ENCODE measurements around the gene EGLN3.

The EGLN3 gene

GRCh38 chr14:33922125-33922524, 28.7 kb downstream of the EGLN3 start:
- Histone ChIP-seq H3K4me3 (ENCODE audit: low read length) (no peak overlapping the region), H3K27me3 (ENCODE audit: insufficient read depth, low read length, poor library complexity) (no peaks in the 10 kb centered on the region), H2BK120ac (ENCODE audit: low read depth, low read length) (no peak overlapping the region), H3K79me1 (ENCODE audit: low read length) (no peaks in the 10 kb centered on the region), H2BK5ac (ENCODE audit: low read length) (no peak overlapping the region), H3K56ac (ENCODE audit: low read length) (no peak overlapping the region), H3K4me1 (ENCODE audit: control insufficient read depth, low read depth, low read length) (peaks cover 4% of the 10 kb centered on the region), H3K4ac (ENCODE audit: low read depth, low read length) (no peak overlapping the region), H3K18ac (ENCODE audit: low read length) (no peak overlapping the region), H4K5ac (ENCODE audit: low read length) (no peak overlapping the region), H3K23ac (ENCODE audit: low read length) (no peak overlapping the region), H3K79me2 (ENCODE audit: control insufficient read depth, insufficient read depth, low read length) (no peaks in the 10 kb centered on the region), H3K9ac (ENCODE audit: low read length) (no peak overlapping the region), H2AK5ac (ENCODE audit: low read length) (no peak overlapping the region), H3K36me3 (ENCODE audit: control insufficient read depth, insufficient read depth, low read length) (peaks cover 3% of the 10 kb centered on the region), H4K8ac (ENCODE audit: low read depth, low read length) (no peak overlapping the region), H3K4me2 (ENCODE audit: low read length) (no peak overlapping the region), H3K27ac (ENCODE audit: low read depth, low read length) (no peak overlapping the region), H2BK15ac (replicated peaks; ENCODE audit: low read depth) (no peak overlapping the region)
- WGBS (ENCODE audit: extremely low coverage, insufficient coverage, low lambda C conversion rate) = no CpG with 5 or more reads among the region's 4 CpGs
- no peak for DNase-seq

GRCh38 chr14:33918256-33918655, 32.6 kb downstream of the EGLN3 start:
- Histone ChIP-seq H4K5ac (ENCODE audit: low read length) (no peak overlapping the region), H3K9ac (ENCODE audit: low read length) (no peak overlapping the region), H3K4ac (ENCODE audit: low read depth, low read length) (no peak overlapping the region), H3K79me1 (ENCODE audit: low read length) (no peaks in the 10 kb centered on the region), H4K8ac (ENCODE audit: low read depth, low read length) (no peak overlapping the region), H3K27ac (ENCODE audit: low read depth, low read length) (no peak overlapping the region), H3K27me3 (ENCODE audit: insufficient read depth, low read length, poor library complexity) (no peaks in the 10 kb centered on the region), H3K36me3 (ENCODE audit: control insufficient read depth, insufficient read depth, low read length) (no peaks in the 10 kb centered on the region), H3K4me1 (ENCODE audit: control insufficient read depth, low read depth, low read length) (peaks cover 7% of the 10 kb centered on the region), H2BK120ac (ENCODE audit: low read depth, low read length) (no peak overlapping the region), H3K23ac (ENCODE audit: low read length) (no peak overlapping the region), H2BK5ac (ENCODE audit: low read length) (no peak overlapping the region), H3K79me2 (ENCODE audit: control insufficient read depth, insufficient read depth, low read length) (no peaks in the 10 kb centered on the region), H2BK15ac (replicated peaks; ENCODE audit: low read depth) (no peak overlapping the region), H3K56ac (ENCODE audit: low read length) (no peak overlapping the region), H3K4me2 (ENCODE audit: low read length) (no peak overlapping the region), H3K4me3 (ENCODE audit: low read length) (no peak overlapping the region), H3K18ac (ENCODE audit: low read length) (no peak overlapping the region), H2AK5ac (ENCODE audit: low read length) (no peak overlapping the region)
- no peak for DNase-seq
- whole genome bisulfite sequencing (ENCODE audit: extremely low coverage, insufficient coverage, low lambda C conversion rate) = no CpG with 5 or more reads among the region's 3 CpGs

DNA sequence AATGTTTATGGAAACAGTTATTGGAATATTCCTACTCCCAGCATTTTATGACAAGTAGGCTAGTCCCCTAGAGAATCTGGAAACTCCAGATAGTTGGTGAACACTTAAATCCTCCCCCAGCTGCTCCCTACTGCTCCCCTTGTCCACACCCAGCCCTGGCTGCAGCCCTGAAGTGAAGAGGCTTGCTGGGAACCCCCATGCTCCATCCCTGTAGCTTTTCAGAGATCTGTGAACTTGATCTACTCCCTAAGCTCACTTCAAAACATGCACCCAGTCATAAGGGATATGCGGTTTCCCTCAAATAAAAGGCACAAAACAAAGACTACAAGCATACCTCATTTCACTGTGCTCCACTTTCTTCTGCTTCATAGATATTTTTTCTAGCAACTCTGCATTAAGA, 33.2 kb downstream of the EGLN3 start:
- no peak overlapping the region for H3K4me2 ChIP-seq (ENCODE audit: low read length)
- H3K79me1 ChIP-seq (ENCODE audit: low read length) = no peaks in the 10 kb centered on the region
- H3K4ac ChIP-seq (ENCODE audit: low read depth, low read length) = no peak overlapping the region
- H3K4me3 ChIP-seq (ENCODE audit: low read length) = no peak overlapping the region
- no peak overlapping the region for H3K23ac ChIP-seq (ENCODE audit: low read length)
- WGBS (ENCODE audit: extremely low coverage, insufficient coverage, low lambda C conversion rate) = no CpG with 5 or more reads among the region's 1 CpG
- DNase-seq = no peak
- H3K9ac ChIP-seq (ENCODE audit: low read length) = no peak overlapping the region
- peak overlapping the region; percentile 44 for H3K18ac ChIP-seq (ENCODE audit: low read length)
- no peak overlapping the region for H4K5ac ChIP-seq (ENCODE audit: low read length)
- H3K27ac ChIP-seq (ENCODE audit: low read depth, low read length) = no peak overlapping the region
- no peaks in the 10 kb centered on the region for H3K79me2 ChIP-seq (ENCODE audit: control insufficient read depth, insufficient read depth, low read length)
- no peak overlapping the region for H2BK15ac ChIP-seq (replicated peaks; ENCODE audit: low read depth)
- no peak overlapping the region for H2BK5ac ChIP-seq (ENCODE audit: low read length)
- H4K8ac ChIP-seq (ENCODE audit: low read depth, low read length) = no peak overlapping the region
- peak overlapping the region; percentile 1 for H3K56ac ChIP-seq (ENCODE audit: low read length)
- H3K4me1 ChIP-seq (ENCODE audit: control insufficient read depth, low read depth, low read length) = peaks cover 7% of the 10 kb centered on the region
- H3K27me3 ChIP-seq (ENCODE audit: insufficient read depth, low read length, poor library complexity) = no peaks in the 10 kb centered on the region
- no peaks in the 10 kb centered on the region for H3K36me3 ChIP-seq (ENCODE audit: control insufficient read depth, insufficient read depth, low read length)
- H2BK120ac ChIP-seq (ENCODE audit: low read depth, low read length) = no peak overlapping the region
- no peak overlapping the region for H2AK5ac ChIP-seq (ENCODE audit: low read length)

GRCh38 chr14:33916663-33917565, 34.0 kb downstream of the EGLN3 start:
- peak; percentile 62 for DNase-seq
- Histone ChIP-seq H3K36me3 (ENCODE audit: control insufficient read depth, insufficient read depth, low read length) (no peaks in the 10 kb centered on the region), H3K79me1 (ENCODE audit: low read length) (no peaks in the 10 kb centered on the region), H3K56ac (ENCODE audit: low read length) (no peak overlapping the region), H3K9ac (ENCODE audit: low read length) (no peak overlapping the region), H2BK15ac (replicated peaks; ENCODE audit: low read depth) (no peak overlapping the region), H2BK5ac (ENCODE audit: low read length) (peak overlapping the region; percentile 27), H3K79me2 (ENCODE audit: control insufficient read depth, insufficient read depth, low read length) (no peaks in the 10 kb centered on the region), H3K4me2 (ENCODE audit: low read length) (no peak overlapping the region), H3K27me3 (ENCODE audit: insufficient read depth, low read length, poor library complexity) (no peaks in the 10 kb centered on the region), H2AK5ac (ENCODE audit: low read length) (no peak overlapping the region), H4K8ac (ENCODE audit: low read depth, low read length) (no peak overlapping the region), H4K5ac (ENCODE audit: low read length) (no peak overlapping the region), H3K23ac (ENCODE audit: low read length) (no peak overlapping the region), H3K4me1 (ENCODE audit: control insufficient read depth, low read depth, low read length) (peaks cover 7% of the 10 kb centered on the region), H3K4me3 (ENCODE audit: low read length) (no peak overlapping the region), H3K18ac (ENCODE audit: low read length) (peak overlapping the region; percentile 7), H3K4ac (ENCODE audit: low read depth, low read length) (peak overlapping the region; percentile 21), H3K27ac (ENCODE audit: low read depth, low read length) (peak overlapping the region; percentile 11), H2BK120ac (ENCODE audit: low read depth, low read length) (no peak overlapping the region)
- WGBS (ENCODE audit: extremely low coverage, insufficient coverage, low lambda C conversion rate) = no CpG with 5 or more reads among the region's 5 CpGs

DNA sequence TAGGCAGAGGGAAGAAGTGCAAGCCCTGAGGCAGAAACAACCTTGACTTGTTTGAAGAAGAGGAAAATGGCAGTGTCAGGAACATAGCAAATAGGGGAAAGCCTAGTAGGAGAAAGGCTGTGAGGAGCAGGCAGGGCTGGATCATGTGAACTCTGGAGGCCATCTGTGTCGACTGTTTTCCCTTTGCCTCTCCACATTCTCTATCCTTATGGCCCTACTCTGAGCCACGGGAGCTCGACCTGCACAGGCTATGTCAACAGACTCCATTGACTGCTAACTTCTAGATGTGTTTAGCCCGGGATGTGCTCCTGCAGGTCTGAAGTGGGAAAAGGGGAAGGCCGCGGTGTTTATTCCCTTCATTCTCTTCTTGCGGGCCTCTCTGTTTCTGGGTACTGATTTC, 35.2 kb downstream of the EGLN3 start:
- no CpG with 5 or more reads among the region's 7 CpGs for WGBS (ENCODE audit: extremely low coverage, insufficient coverage, low lambda C conversion rate)
- Histone ChIP-seq H4K5ac (ENCODE audit: low read length) (no peak overlapping the region), H3K4me2 (ENCODE audit: low read length) (no peak overlapping the region), H2BK120ac (ENCODE audit: low read depth, low read length) (no peak overlapping the region), H2BK15ac (replicated peaks; ENCODE audit: low read depth) (no peak overlapping the region), H3K23ac (ENCODE audit: low read length) (no peak overlapping the region), H3K27ac (ENCODE audit: low read depth, low read length) (no peak overlapping the region), H3K4me3 (ENCODE audit: low read length) (no peak overlapping the region), H3K9ac (ENCODE audit: low read length) (no peak overlapping the region), H3K56ac (ENCODE audit: low read length) (no peak overlapping the region), H3K27me3 (ENCODE audit: insufficient read depth, low read length, poor library complexity) (no peaks in the 10 kb centered on the region), H2BK5ac (ENCODE audit: low read length) (no peak overlapping the region), H2AK5ac (ENCODE audit: low read length) (no peak overlapping the region), H3K79me2 (ENCODE audit: control insufficient read depth, insufficient read depth, low read length) (no peaks in the 10 kb centered on the region), H3K4ac (ENCODE audit: low read depth, low read length) (no peak overlapping the region), H3K18ac (ENCODE audit: low read length) (peak overlapping the region; percentile 34), H3K4me1 (ENCODE audit: control insufficient read depth, low read depth, low read length) (peaks cover 7% of the 10 kb centered on the region), H3K36me3 (ENCODE audit: control insufficient read depth, insufficient read depth, low read length) (no peaks in the 10 kb centered on the region), H3K79me1 (ENCODE audit: low read length) (no peaks in the 10 kb centered on the region), H4K8ac (ENCODE audit: low read depth, low read length) (no peak overlapping the region)
- DNase-seq = no peak
